K562 (cell line): ENCODE results near the gene RPL39. TPM values are rescaled to one million over a fixed set of nuclear protein-coding genes. Genes with fewer than 3 reads are reported as not detected.
A peak's percentile ranks its signal among the peaks of the same experiment; 100 is the strongest.

Experiments
- BRCA1 ChIP-seq, 2 experiments: fragments of 450-650 bp in 1 of 2; sonication (generic) in 1 of 2; formaldehyde crosslinking in 1 of 2; IDR thresholded peaks; 2 replicates each; pipeline versions ENCODE4 v1.5.0 to v1.6.1; 2017 to 2020; ENCODE audit warnings: mild to moderate bottlenecking in 1 of 2, missing genetic modification reagents in 1 of 2
- CREBBP ChIP-seq: IDR thresholded peaks from one replicate; pipeline ENCODE4 v1.6.1; 2012; ENCODE audit warnings: low read depth, mild to moderate bottlenecking, control low read depth, inconsistent platforms, low read length
- ILF3 ChIP-seq: fragments of 450-650 bp; IDR thresholded peaks from 2 replicates; pipeline ENCODE4 v1.6.1; 2018; ENCODE audit warnings: antibody characterized with exemption, mild to moderate bottlenecking, moderate library complexity, borderline replicate concordance
- MEIS2 ChIP-seq: fragments of 450-650 bp; IDR thresholded peaks from 2 replicates; pipeline ENCODE4 v1.6.1; 2014; ENCODE audit warnings: mild to moderate bottlenecking; ENCODE audit not compliant: partially characterized antibody
- MTA3 ChIP-seq: fragments of 450-650 bp; formaldehyde crosslinking; IDR thresholded peaks from 2 replicates; pipeline ENCODE4 v1.6.1; 2017; ENCODE audit warnings: mild to moderate bottlenecking, borderline replicate concordance
- NBN ChIP-seq: fragments of 450-650 bp; IDR thresholded peaks from 2 replicates; pipeline ENCODE4 v1.6.1; 2016; ENCODE audit warnings: low read depth, mild to moderate bottlenecking
- PCBP1 ChIP-seq: fragments of 200-400 bp; formaldehyde crosslinking; IDR thresholded peaks from 2 replicates; pipeline ENCODE4 v1.6.1; 2018; ENCODE audit warnings: mild to moderate bottlenecking, low read depth, low read length; ENCODE audit not compliant: poor library complexity, severe bottlenecking
- REST ChIP-seq, 2 experiments: fragments of 450-650 bp; formaldehyde crosslinking in 1 of 2; IDR thresholded peaks; 2 replicates each; pipeline versions ENCODE4 v1.4.0 to v1.6.1; 2014 to 2020; ENCODE audit warnings: mild to moderate bottlenecking in 2 of 2, borderline replicate concordance in 1 of 2, low read depth in 1 of 2
- SMAD3 ChIP-seq: fragments of 450-650 bp; formaldehyde crosslinking; conservative IDR thresholded peaks from 2 replicates; pipeline ENCODE4 v1.4.0; 2020; ENCODE audit warnings: mild to moderate bottlenecking
- USF1 ChIP-seq: sonication (generic); formaldehyde crosslinking; IDR thresholded peaks from 2 replicates; pipeline ENCODE4 v1.9.0; 2022; ENCODE audit warnings: mild to moderate bottlenecking, missing genetic modification reagents
- ZBTB49 ChIP-seq: sonication (generic); formaldehyde crosslinking; IDR thresholded peaks from 2 replicates; pipeline ENCODE4 v1.8.0; 2022; ENCODE audit warnings: missing genetic modification reagents, mild to moderate bottlenecking, borderline replicate concordance
- ZNF655 ChIP-seq: fragments of 250-450 bp; sonication (Bioruptor Pico); IDR thresholded peaks from 2 replicates; pipeline ENCODE4 v1.5.0; 2021
- polyA plus RNA-seq, 8 experiments: library from polyadenylated mRNA; depleted of rRNA in 4 of 8; stranded (reverse) in 5 of 8; unstranded in 3 of 8; fragments of >200 nt; fragmentation: Nextera tagmentation in 2 of 8; fragmentation: Illumina TruSeq in 1 of 8; extraction: Ambion mirVana in 2 of 8; extraction: Trizol in 1 of 8; gene quantifications; 2 replicates each; pipeline versions ENCODE4 v1.2.1 to v1.2.3, GENCODE V29; 2011 to 2014; ENCODE audit warnings: inconsistent platforms in 1 of 8, missing spikeins in 1 of 8
- total RNA-seq, 7 experiments: library from RNA; depleted of rRNA in 6 of 7; stranded (reverse); fragments of >200 nt in 6 of 7; fragmentation: Illumina TruSeq in 2 of 7; extraction: Trizol in 2 of 7; gene quantifications; 2 replicates each; pipeline versions ENCODE4 v1.2.1 to v1.2.3, GENCODE V29; 2011 to 2021; ENCODE audit warnings: low replicate concordance in 1 of 7

The RPL39 gene
- total and polyA plus RNA-seq, 9 of the 15 experiments (the other 6 are each of a cell fraction or from before 2014, with no cell fraction given) = 1,382 to 5,043 (median 3,226) TPM

- no peak for TF ChIP-seq MEIS2
- TF ChIP-seq USF1 = peak; percentile 39; the same call in 1 of the 2 replicates
- no peak for TF ChIP-seq PCBP1
- TF ChIP-seq BRCA1 (IDR thresholded peaks at IDR 0.05) = no peak
- TF ChIP-seq BRCA1 (CRISPR knock-in tag; IDR thresholded peaks at IDR 0.05) = no peak
- TF ChIP-seq SMAD3 (CRISPR knock-in tag) = no peak
- TF ChIP-seq ZBTB49 = no peak
- TF ChIP-seq NBN = no peak
- no peak for TF ChIP-seq REST (IDR thresholded peaks at IDR 0.05; ENCODE audit: borderline replicate concordance)
- no peak for TF ChIP-seq REST (CRISPR knock-in tag; IDR thresholded peaks at IDR 0.05; ENCODE audit: low read depth)
- no peak for TF ChIP-seq CREBBP
- TF ChIP-seq MTA3 = peak; percentile 56; the same call in 1 of the 2 replicates
- TF ChIP-seq ZNF655 (CRISPR knock-in tag) = no peak
- TF ChIP-seq ILF3 = no peak
Observed at GRCh38 chrX:119791437-119792231, at the start of gene RPL39 (continued).
